H7 (cell line): ENCODE measurements around the gene C5orf63. TPM values are rescaled to one million over a fixed set of nuclear protein-coding genes. Genes with fewer than 3 reads are reported as not detected.

ENCODE experiments used
- DNase-seq: peaks from one replicate; pipeline ENCODE4 v3.0.0; 2012
- H3K27me3 ChIP-seq: 2 replicates; pipeline ENCODE4 v1.6.0; 2011; ENCODE audit warnings: mild to moderate bottlenecking, low read length; ENCODE audit not compliant: control insufficient read depth, insufficient read depth
- H3K36me3 ChIP-seq: replicated peaks from 2 replicates; pipeline ENCODE4 v1.5.1; 2011; ENCODE audit warnings: low read length; ENCODE audit not compliant: control insufficient read depth, insufficient read depth
- H3K4me3 ChIP-seq: 2 replicates; pipeline ENCODE4 v1.5.1; 2011; ENCODE audit warnings: low read depth, mild to moderate bottlenecking, control low read depth, low read length, moderate library complexity; ENCODE audit not compliant: insufficient read depth
- total RNA-seq: library from RNA; depleted of rRNA; stranded (reverse); fragments of >200 nt; shearing (Covaris generic); gene quantifications from 2 replicates; pipeline ENCODE4 v1.2.3, GENCODE V29; 2014

Gene C5orf63
- total RNA-seq, 1 experiment from 2014 or later: 0.90 TPM

- no peaks in the 10 kb centered on the region for H3K27me3 ChIP-seq
- no peaks in the 10 kb centered on the region for H3K36me3 ChIP-seq
- no peak overlapping the region for H3K4me3 ChIP-seq
- no peak for DNase-seq
These were observed 12.5 kb upstream of the C5orf63 start for GRCh38 chr5:127085796-127086195.

- Histone ChIP-seq H3K4me3 (no peak overlapping the region), H3K36me3 (no peaks in the 10 kb centered on the region), H3K27me3 (no peaks in the 10 kb centered on the region)
- no peak for DNase-seq
These were observed 12.1 kb upstream of the C5orf63 start for GRCh38 chr5:127085371-127085770.

- H3K27me3 ChIP-seq: no peaks in the 10 kb centered on the region
- no peak overlapping the region for H3K4me3 ChIP-seq
- no peaks in the 10 kb centered on the region for H3K36me3 ChIP-seq
- no peak for DNase-seq
These were observed 11.4 kb upstream of the C5orf63 start for GRCh38 chr5:127084656-127085055.

- Histone ChIP-seq H3K4me3 (no peak overlapping the region), H3K36me3 (no peaks in the 10 kb centered on the region), H3K27me3 (no peaks in the 10 kb centered on the region)
- no peak for DNase-seq
These were observed 10.4 kb upstream of the C5orf63 start for GRCh38 chr5:127083711-127084110.

GRCh38 chr5:127079994-127080491, 6.7 kb upstream of the C5orf63 start:
- H3K4me3 ChIP-seq: no peak overlapping the region
- H3K27me3 ChIP-seq: no peaks in the 10 kb centered on the region
- peak; percentile 28 for DNase-seq
- H3K36me3 ChIP-seq: no peaks in the 10 kb centered on the region

GRCh38 chr5:127077366-127077765, 4.1 kb upstream of the C5orf63 start:
- DNase-seq: no peak
- H3K36me3 ChIP-seq: no peaks in the 10 kb centered on the region
- H3K27me3 ChIP-seq: no peaks in the 10 kb centered on the region
- no peak overlapping the region for H3K4me3 ChIP-seq

GRCh38 chr5:127076315-127077129, 3.2 kb upstream of the C5orf63 start:
- Histone ChIP-seq H3K27me3 (no peaks in the 10 kb centered on the region), H3K36me3 (no peaks in the 10 kb centered on the region), H3K4me3 (no peak overlapping the region)
- DNase-seq: peak; percentile 64

GRCh38 chr5:127074466-127074865, 1.2 kb upstream of the C5orf63 start:
- H3K4me3 ChIP-seq: no peak overlapping the region
- no peaks in the 10 kb centered on the region for H3K27me3 ChIP-seq
- DNase-seq: no peak
- H3K36me3 ChIP-seq: no peaks in the 10 kb centered on the region

GRCh38 chr5:127070243-127070642, 3.1 kb downstream of the C5orf63 start:
- H3K27me3 ChIP-seq: no peaks in the 10 kb centered on the region; the same call in 1 of the 2 replicates
- H3K36me3 ChIP-seq: no peaks in the 10 kb centered on the region
- no peak overlapping the region for H3K4me3 ChIP-seq
- no peak for DNase-seq

GRCh38 chr5:127068493-127069214, 4.6 kb downstream of the C5orf63 start:
- DNase-seq: no peak
- no peaks in the 10 kb centered on the region; the same call in 1 of the 2 replicates for H3K27me3 ChIP-seq
- H3K4me3 ChIP-seq: no peak overlapping the region
- no peaks in the 10 kb centered on the region for H3K36me3 ChIP-seq

GRCh38 chr5:127066721-127067120, 6.6 kb downstream of the C5orf63 start:
- Histone ChIP-seq H3K4me3 (no peak overlapping the region), H3K36me3 (no peaks in the 10 kb centered on the region), H3K27me3 (no peaks in the 10 kb centered on the region; the same call in 1 of the 2 replicates)
- no peak for DNase-seq

GRCh38 chr5:127064253-127064840, 9.0 kb downstream of the C5orf63 start:
- H3K4me3 ChIP-seq: no peak overlapping the region
- no peak for DNase-seq
- no peaks in the 10 kb centered on the region; the same call in 1 of the 2 replicates for H3K27me3 ChIP-seq
- no peaks in the 10 kb centered on the region for H3K36me3 ChIP-seq

GRCh38 chr5:127063257-127063913, 9.9 kb downstream of the C5orf63 start:
- no peaks in the 10 kb centered on the region for H3K36me3 ChIP-seq
- no peaks in the 10 kb centered on the region; the same call in 1 of the 2 replicates for H3K27me3 ChIP-seq
- H3K4me3 ChIP-seq: no peak overlapping the region
- no peak for DNase-seq

- Histone ChIP-seq H3K4me3 (no peak overlapping the region), H3K36me3 (no peaks in the 10 kb centered on the region), H3K27me3 (no peaks in the 10 kb centered on the region; the same call in 1 of the 2 replicates)
- DNase-seq: no peak
These were observed 11.3 kb downstream of the C5orf63 start for GRCh38 chr5:127061956-127062355.
